Cardiac fibroblast (primary cell): ENCODE data around the gene PSD.

Source experiments
- DNase-seq, 2 donors: peaks; one replicate each; pipeline versions ENCODE4 v3.0.0 to v3.0.0-alpha.2; 2010; ENCODE audit warnings: low read depth in 2 of 2
- H3K4me3 ChIP-seq, 2 donors: replicated peaks in 1 of 2; 1 replicate in 1 of 2; 2 replicates in 1 of 2; pipeline ENCODE4 v1.5.1; 2011; ENCODE audit warnings: low read depth in 2 of 2, low read length in 2 of 2, mild to moderate bottlenecking in 2 of 2, moderate library complexity in 1 of 2
- TF ChIP-seq, protein P1 (sequence below): IDR thresholded peaks from one replicate; pipeline ENCODE4 v1.5.1; 2011; ENCODE audit warnings: low read depth, mild to moderate bottlenecking, low read length, inconsistent platforms

PSD gene

GRCh38 chr10:102400076-102400475 is 18.5 kb downstream of the PSD start:
- TF ChIP-seq, protein P1, sequence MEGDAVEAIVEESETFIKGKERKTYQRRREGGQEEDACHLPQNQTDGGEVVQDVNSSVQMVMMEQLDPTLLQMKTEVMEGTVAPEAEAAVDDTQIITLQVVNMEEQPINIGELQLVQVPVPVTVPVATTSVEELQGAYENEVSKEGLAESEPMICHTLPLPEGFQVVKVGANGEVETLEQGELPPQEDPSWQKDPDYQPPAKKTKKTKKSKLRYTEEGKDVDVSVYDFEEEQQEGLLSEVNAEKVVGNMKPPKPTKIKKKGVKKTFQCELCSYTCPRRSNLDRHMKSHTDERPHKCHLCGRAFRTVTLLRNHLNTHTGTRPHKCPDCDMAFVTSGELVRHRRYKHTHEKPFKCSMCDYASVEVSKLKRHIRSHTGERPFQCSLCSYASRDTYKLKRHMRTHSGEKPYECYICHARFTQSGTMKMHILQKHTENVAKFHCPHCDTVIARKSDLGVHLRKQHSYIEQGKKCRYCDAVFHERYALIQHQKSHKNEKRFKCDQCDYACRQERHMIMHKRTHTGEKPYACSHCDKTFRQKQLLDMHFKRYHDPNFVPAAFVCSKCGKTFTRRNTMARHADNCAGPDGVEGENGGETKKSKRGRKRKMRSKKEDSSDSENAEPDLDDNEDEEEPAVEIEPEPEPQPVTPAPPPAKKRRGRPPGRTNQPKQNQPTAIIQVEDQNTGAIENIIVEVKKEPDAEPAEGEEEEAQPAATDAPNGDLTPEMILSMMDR: no peak
- H3K4me3 ChIP-seq: peak overlapping the region in 1 of 2 donors; percentile 43

GRCh38 chr10:102399217-102400021 is 19.2 kb downstream of the PSD start:
- peak; percentile 85 to 90 for DNase-seq
- H3K4me3 ChIP-seq: peak overlapping the region; percentile 39 to 43
- TF ChIP-seq, protein P1: peak; percentile 63

More at GRCh38 chr10:102400076-102400475, 18.5 kb downstream of the PSD start:
- no peak for DNase-seq

GRCh38 chr10:102398172-102399020 is 20.2 kb downstream of the PSD start:
- H3K4me3 ChIP-seq: no peak overlapping the region
- no peak for DNase-seq

GRCh38 chr10:102397222-102398171 is 21.1 kb downstream of the PSD start:
- no peak overlapping the region for H3K4me3 ChIP-seq
- DNase-seq: no peak

More at GRCh38 chr10:102398172-102399020, 20.2 kb downstream of the PSD start:
- TF ChIP-seq, protein P1: no peak

GRCh38 chr10:102396730-102397151 is 21.8 kb downstream of the PSD start:
- peak overlapping the region in 1 of 2 donors; percentile 90 for H3K4me3 ChIP-seq
- TF ChIP-seq, protein P1: no peak
- DNase-seq: no peak

More at GRCh38 chr10:102397222-102398171, 21.1 kb downstream of the PSD start:
- TF ChIP-seq, protein P1: no peak

GRCh38 chr10:102396317-102396650 is 22.3 kb downstream of the PSD start:
- H3K4me3 ChIP-seq: peak overlapping the region; percentile 70 to 90
- DNase-seq: no peak
- TF ChIP-seq, protein P1: no peak
